Measurements from ENCODE around the gene AMPD3. TPM values are rescaled to one million over a fixed set of nuclear protein-coding genes. Genes with fewer than 3 reads are reported as not detected.
A peak's percentile ranks its signal among the peaks of the same experiment; 100 is the strongest.

Gene AMPD3
- total RNA-seq, 1 donor from 2014 or later: 6.8 TPM

- Mint-ChIP-seq H3K9me3 (peaks cover 5% of the 10 kb centered on the region), H3K27me3 (ENCODE audit: low read depth) (no peaks in the 10 kb centered on the region), H3K4me1 (no peaks in the 10 kb centered on the region), H3K4me3 (no peak overlapping the region), H3K36me3 (peaks cover 18% of the 10 kb centered on the region), H3K27ac (no peak overlapping the region)
- TF ChIP-seq CTCF (IDR thresholded peaks at IDR 0.05; ENCODE audit: unreplicated experiment): no peak
- no peak for DNase-seq (ENCODE audit: low spot score in 2 of 2, unreplicated experiment in 2 of 2)
These were observed 35.6 kb downstream of the AMPD3 start for GRCh38 chr11:10490398-10491241.

GRCh38 chr11:10492084-10492483 is 37.0 kb downstream of the AMPD3 start:
- Mint-ChIP-seq H3K36me3 (peaks cover 25% of the 10 kb centered on the region), H3K27me3 (ENCODE audit: low read depth) (no peaks in the 10 kb centered on the region), H3K27ac (no peak overlapping the region), H3K4me3 (no peak overlapping the region), H3K9me3 (peaks cover 5% of the 10 kb centered on the region), H3K4me1 (no peaks in the 10 kb centered on the region)
- no peak for TF ChIP-seq CTCF (IDR thresholded peaks at IDR 0.05; ENCODE audit: unreplicated experiment)
- no peak for DNase-seq (ENCODE audit: low spot score in 2 of 2, unreplicated experiment in 2 of 2)

GRCh38 chr11:10493041-10493663 is 38.1 kb downstream of the AMPD3 start:
- H3K36me3 Mint-ChIP-seq: peaks cover 25% of the 10 kb centered on the region
- no peaks in the 10 kb centered on the region for H3K27me3 Mint-ChIP-seq (ENCODE audit: low read depth)
- no peak overlapping the region for H3K27ac Mint-ChIP-seq
- H3K9me3 Mint-ChIP-seq: peaks cover 5% of the 10 kb centered on the region
- TF ChIP-seq CTCF (IDR thresholded peaks at IDR 0.05; ENCODE audit: unreplicated experiment): no peak
- H3K4me1 Mint-ChIP-seq: no peaks in the 10 kb centered on the region
- H3K4me3 Mint-ChIP-seq: no peak overlapping the region
- peak in 1 of 2 experiments; percentile 29 for DNase-seq (ENCODE audit: low spot score in 2 of 2, unreplicated experiment in 2 of 2)

- no peaks in the 10 kb centered on the region for H3K27me3 Mint-ChIP-seq (ENCODE audit: low read depth)
- H3K4me3 Mint-ChIP-seq: no peak overlapping the region
- DNase-seq (ENCODE audit: low spot score in 2 of 2, unreplicated experiment in 2 of 2): peak in 1 of 2 experiments; percentile 26
- H3K36me3 Mint-ChIP-seq: peaks cover 25% of the 10 kb centered on the region
- TF ChIP-seq CTCF (IDR thresholded peaks at IDR 0.05; ENCODE audit: unreplicated experiment): no peak
- H3K4me1 Mint-ChIP-seq: no peaks in the 10 kb centered on the region
- no peak overlapping the region for H3K27ac Mint-ChIP-seq
- H3K9me3 Mint-ChIP-seq: peaks cover 5% of the 10 kb centered on the region
These were observed 39.8 kb downstream of the AMPD3 start for GRCh38 chr11:10494636-10495463.

- peak in 1 of 2 experiments; percentile 7 for DNase-seq (ENCODE audit: low spot score in 2 of 2, unreplicated experiment in 2 of 2)
- H3K27me3 Mint-ChIP-seq (ENCODE audit: low read depth): no peaks in the 10 kb centered on the region
- H3K4me1 Mint-ChIP-seq: no peaks in the 10 kb centered on the region
- peaks cover 27% of the 10 kb centered on the region for H3K36me3 Mint-ChIP-seq
- no peak for TF ChIP-seq CTCF (IDR thresholded peaks at IDR 0.05; ENCODE audit: unreplicated experiment)
- no peak overlapping the region for H3K27ac Mint-ChIP-seq
- no peak overlapping the region for H3K4me3 Mint-ChIP-seq
- peaks cover 5% of the 10 kb centered on the region for H3K9me3 Mint-ChIP-seq
These were observed 40.4 kb downstream of the AMPD3 start for GRCh38 chr11:10495464-10495786.

All from mesothelial cell of epicardium (in vitro differentiated cells).